GM12878 (cell line): Measurements from ENCODE around the gene GLG1.
"Not testable (repeated sequence)": the region's sequence is repeated elsewhere in the genome, so short reads cannot be mapped to it uniquely, and the experiment has no call there.

Source experiments
- CHD1 ChIP-seq: IDR thresholded peaks from 2 replicates; pipeline ENCODE4 v1.6.1; 2012; ENCODE audit warnings: low read depth, low read length, improper control_type of control experiment
- EP300 ChIP-seq, 2 experiments: fragments of 150-350 bp in 1 of 2; IDR thresholded peaks; 2 replicates each; pipeline ENCODE4 v1.6.1; 2011 to 2012; ENCODE audit warnings: low read depth in 2 of 2, low read length in 2 of 2, borderline replicate concordance in 1 of 2, improper control_type of control experiment in 1 of 2, inconsistent platforms in 1 of 2; ENCODE audit not compliant: control insufficient read depth in 1 of 2
- RAD21 ChIP-seq: IDR thresholded peaks from 2 replicates; pipeline ENCODE4 v1.6.1; 2011; ENCODE audit warnings: mild to moderate bottlenecking, low read depth, low read length, moderate library complexity; ENCODE audit not compliant: insufficient read depth
- SP1 ChIP-seq: IDR thresholded peaks from one replicate; pipeline ENCODE4 v1.6.1; 2011; ENCODE audit warnings: low read depth, low read length

DNA sequence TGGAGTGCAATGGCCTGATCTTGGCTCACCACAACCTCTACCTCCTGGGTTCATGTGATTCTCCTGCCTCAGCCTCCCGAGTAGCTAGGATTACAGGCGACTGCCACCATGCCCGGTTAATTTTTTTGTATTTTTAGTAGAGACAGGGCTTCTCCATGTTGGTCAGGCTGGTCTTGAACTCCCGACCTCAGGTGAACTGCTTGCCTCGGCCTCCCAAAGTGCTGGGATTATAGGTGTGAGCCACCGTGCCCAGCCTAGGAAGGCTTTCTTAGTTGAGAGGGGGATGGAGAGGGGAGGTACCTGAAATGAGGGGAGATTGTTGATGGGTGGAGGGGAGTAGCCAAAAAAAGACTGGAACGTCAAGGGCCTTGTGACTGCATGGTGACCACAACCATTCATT, 193.0 kb downstream of the GLG1 start:
- TF ChIP-seq RAD21; CHD1; EP300 (IDR thresholded peaks at IDR 0.05; ENCODE audit: borderline replicate concordance in 1 of 2, control insufficient read depth in 1 of 2, low read depth in 2 of 2, low read length in 2 of 2); SP1: not testable (repeated sequence)
